ENCODE results near the gene OR52K2.
"Not testable (repeated sequence)": the region's sequence is repeated elsewhere in the genome, so short reads cannot be mapped to it uniquely, and the experiment has no call there.

OR52K2 gene

GRCh38 chr11:4481240-4481582 lies 32.1 kb downstream of the OR52K2 start:
- no peak for DNase-seq

GRCh38 chr11:4482445-4482844 lies 33.4 kb downstream of the OR52K2 start, which contains the start of gene OR52K1:
TSS of gene OR52K1 (plus strand) at chr11:4482646. CDS start at chr11:4488901, 6,255 bp downstream.
- DNase-seq, result no peak

- DNase-seq, result no peak
These were observed 35.2 kb downstream of the OR52K2 start for GRCh38 chr11:4484310-4484709.

- DNase-seq, result not testable (repeated sequence)
These were observed 42.3 kb downstream of the OR52K2 start for GRCh38 chr11:4491405-4491804.

- DNase-seq, result no peak
These were observed 42.9 kb downstream of the OR52K2 start for GRCh38 chr11:4491878-4492606.

GRCh38 chr11:4493480-4493818 lies 44.4 kb downstream of the OR52K2 start:
- DNase-seq, result no peak

- no peak for DNase-seq
These were observed 46.4 kb downstream of the OR52K2 start for GRCh38 chr11:4495487-4495886.

GRCh38 chr11:4495986-4496385 lies 46.9 kb downstream of the OR52K2 start:
- no peak for DNase-seq

- DNase-seq, result no peak
These were observed 47.6 kb downstream of the OR52K2 start for GRCh38 chr11:4496557-4497248.
